MM.1S (cell line): ENCODE data around the gene RABGAP1L.
"Not testable (repeated sequence)": the region's sequence is repeated elsewhere in the genome, so short reads cannot be mapped to it uniquely, and the experiment has no call there.

Experiments
- DNase-seq: peaks from one replicate; pipeline ENCODE4 v3.0.0-alpha.2; 2015
- H2AFZ ChIP-seq: fragments of 300-600 bp; sonication (generic); 2 replicates; pipeline ENCODE4 v1.6.0; 2016; ENCODE audit warnings: antibody characterized with exemption, low read length
- H3F3A ChIP-seq: fragments of 300-600 bp; sonication (generic); 2 replicates; pipeline ENCODE4 v1.6.1; 2016; ENCODE audit warnings: mild to moderate bottlenecking, antibody characterized with exemption, low read length, moderate library complexity, mixed read lengths; ENCODE audit not compliant: insufficient read depth
- H3K27ac ChIP-seq: fragments of 300-600 bp; sonication (generic); 2 replicates; pipeline ENCODE4 v1.5.1; 2016; ENCODE audit warnings: mild to moderate bottlenecking, low read length
- H3K27me3 ChIP-seq: fragments of 300-600 bp; sonication (generic); replicated peaks from 2 replicates; pipeline ENCODE4 v1.6.0; 2016; ENCODE audit warnings: low read length; ENCODE audit not compliant: insufficient read depth
- H3K36me3 ChIP-seq: fragments of 300-600 bp; sonication (generic); replicated peaks from 2 replicates; pipeline ENCODE4 v1.6.1; 2016; ENCODE audit warnings: mild to moderate bottlenecking, low read length, mixed read lengths; ENCODE audit not compliant: insufficient read depth
- H3K4me1 ChIP-seq: fragments of 300-600 bp; sonication (generic); 2 replicates; pipeline ENCODE4 v1.6.1; 2016; ENCODE audit warnings: low read length, mixed read lengths
- H3K4me2 ChIP-seq: fragments of 300-600 bp; sonication (generic); 2 replicates; pipeline ENCODE4 v1.6.0; 2016; ENCODE audit warnings: low read depth, low read length
- H3K4me3 ChIP-seq: fragments of 300-600 bp; sonication (generic); 2 replicates; pipeline ENCODE4 v1.5.1; 2016; ENCODE audit warnings: low read length, mixed read lengths
- H3K79me2 ChIP-seq: fragments of 300-600 bp; sonication (generic); 2 replicates; pipeline ENCODE4 v1.6.1; 2016; ENCODE audit warnings: mixed run types, low read length, mixed read lengths
- H3K9ac ChIP-seq: fragments of 300-600 bp; sonication (generic); 2 replicates; pipeline ENCODE4 v1.6.1; 2016; ENCODE audit warnings: low read length, mixed read lengths
- H3K9me2 ChIP-seq: fragments of 300-600 bp; sonication (generic); replicated peaks from 2 replicates; pipeline ENCODE4 v1.6.1; 2016; ENCODE audit warnings: mild to moderate bottlenecking, low read length, mixed read lengths; ENCODE audit not compliant: insufficient read depth
- H3K9me3 ChIP-seq: fragments of 300-600 bp; sonication (generic); replicated peaks from 2 replicates; pipeline ENCODE4 v1.6.1; 2016; ENCODE audit warnings: mild to moderate bottlenecking, low read length, mixed read lengths; ENCODE audit not compliant: insufficient read depth
- H4K20me1 ChIP-seq: fragments of 300-600 bp; sonication (generic); 2 replicates; pipeline ENCODE4 v1.6.1; 2016; ENCODE audit warnings: mild to moderate bottlenecking, low read length, moderate library complexity, mixed read lengths; ENCODE audit not compliant: insufficient read depth
- EZH2 ChIP-seq: fragments of 300-600 bp; sonication (generic); optimal IDR thresholded peaks from 2 replicates; pipeline ENCODE3; 2017; ENCODE audit warnings: low read depth, mild to moderate bottlenecking, antibody characterized with exemption, low read length, mixed read lengths
- EZH2phosphoT487 ChIP-seq: fragments of 300-600 bp; sonication (generic); IDR thresholded peaks from 2 replicates; pipeline ENCODE4 v1.6.1; 2018; ENCODE audit warnings: antibody characterized with exemption, low read length
- TF ChIP-seq, protein P1 (sequence below): fragments of 300-600 bp; sonication (generic); IDR thresholded peaks from 2 replicates; pipeline ENCODE4 v1.5.1; 2016; ENCODE audit warnings: antibody characterized with exemption, low read length, mixed read lengths

Gene RABGAP1L

DNA sequence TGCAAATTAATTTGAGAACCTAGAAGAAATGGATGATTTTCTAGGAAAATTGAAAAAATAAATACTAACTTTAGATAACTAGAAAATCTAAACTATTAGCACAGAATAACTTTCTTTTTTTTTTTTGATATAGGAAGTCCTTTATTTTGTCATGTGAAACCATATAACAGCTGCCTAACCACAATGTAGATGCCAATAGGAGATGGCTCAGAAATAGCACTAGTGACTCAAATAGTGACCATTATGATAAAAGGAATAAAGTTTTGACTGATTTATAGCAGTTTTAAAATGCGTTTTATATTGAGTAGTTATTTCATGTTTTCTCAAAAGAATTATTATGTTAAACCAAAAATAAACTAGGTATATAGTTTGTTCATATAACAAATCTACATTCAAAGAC is 682.4 kb downstream of the RABGAP1L start:
- DNase-seq: peak; percentile 66
- H3K4me2 ChIP-seq: peak overlapping the region; percentile 14; the same call in 1 of the 2 replicates
- no peak overlapping the region for H2AFZ ChIP-seq
- no peaks in the 10 kb centered on the region for H3K36me3 ChIP-seq
- H4K20me1 ChIP-seq: no peaks in the 10 kb centered on the region
- no peaks in the 10 kb centered on the region for H3K9me2 ChIP-seq
- no peak overlapping the region for H3K27ac ChIP-seq
- H3K4me3 ChIP-seq: no peak overlapping the region
- H3K9ac ChIP-seq: no peak overlapping the region
- H3F3A ChIP-seq: no peaks in the 10 kb centered on the region
- H3K79me2 ChIP-seq: no peaks in the 10 kb centered on the region
- no peak for TF ChIP-seq EZH2
- TF ChIP-seq EZH2phosphoT487: no peak
- TF ChIP-seq, protein P1, sequence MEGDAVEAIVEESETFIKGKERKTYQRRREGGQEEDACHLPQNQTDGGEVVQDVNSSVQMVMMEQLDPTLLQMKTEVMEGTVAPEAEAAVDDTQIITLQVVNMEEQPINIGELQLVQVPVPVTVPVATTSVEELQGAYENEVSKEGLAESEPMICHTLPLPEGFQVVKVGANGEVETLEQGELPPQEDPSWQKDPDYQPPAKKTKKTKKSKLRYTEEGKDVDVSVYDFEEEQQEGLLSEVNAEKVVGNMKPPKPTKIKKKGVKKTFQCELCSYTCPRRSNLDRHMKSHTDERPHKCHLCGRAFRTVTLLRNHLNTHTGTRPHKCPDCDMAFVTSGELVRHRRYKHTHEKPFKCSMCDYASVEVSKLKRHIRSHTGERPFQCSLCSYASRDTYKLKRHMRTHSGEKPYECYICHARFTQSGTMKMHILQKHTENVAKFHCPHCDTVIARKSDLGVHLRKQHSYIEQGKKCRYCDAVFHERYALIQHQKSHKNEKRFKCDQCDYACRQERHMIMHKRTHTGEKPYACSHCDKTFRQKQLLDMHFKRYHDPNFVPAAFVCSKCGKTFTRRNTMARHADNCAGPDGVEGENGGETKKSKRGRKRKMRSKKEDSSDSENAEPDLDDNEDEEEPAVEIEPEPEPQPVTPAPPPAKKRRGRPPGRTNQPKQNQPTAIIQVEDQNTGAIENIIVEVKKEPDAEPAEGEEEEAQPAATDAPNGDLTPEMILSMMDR: no peak
- H3K27me3 ChIP-seq: no peaks in the 10 kb centered on the region
- peaks cover 15% of the 10 kb centered on the region for H3K4me1 ChIP-seq
- H3K9me3 ChIP-seq: no peaks in the 10 kb centered on the region

DNA sequence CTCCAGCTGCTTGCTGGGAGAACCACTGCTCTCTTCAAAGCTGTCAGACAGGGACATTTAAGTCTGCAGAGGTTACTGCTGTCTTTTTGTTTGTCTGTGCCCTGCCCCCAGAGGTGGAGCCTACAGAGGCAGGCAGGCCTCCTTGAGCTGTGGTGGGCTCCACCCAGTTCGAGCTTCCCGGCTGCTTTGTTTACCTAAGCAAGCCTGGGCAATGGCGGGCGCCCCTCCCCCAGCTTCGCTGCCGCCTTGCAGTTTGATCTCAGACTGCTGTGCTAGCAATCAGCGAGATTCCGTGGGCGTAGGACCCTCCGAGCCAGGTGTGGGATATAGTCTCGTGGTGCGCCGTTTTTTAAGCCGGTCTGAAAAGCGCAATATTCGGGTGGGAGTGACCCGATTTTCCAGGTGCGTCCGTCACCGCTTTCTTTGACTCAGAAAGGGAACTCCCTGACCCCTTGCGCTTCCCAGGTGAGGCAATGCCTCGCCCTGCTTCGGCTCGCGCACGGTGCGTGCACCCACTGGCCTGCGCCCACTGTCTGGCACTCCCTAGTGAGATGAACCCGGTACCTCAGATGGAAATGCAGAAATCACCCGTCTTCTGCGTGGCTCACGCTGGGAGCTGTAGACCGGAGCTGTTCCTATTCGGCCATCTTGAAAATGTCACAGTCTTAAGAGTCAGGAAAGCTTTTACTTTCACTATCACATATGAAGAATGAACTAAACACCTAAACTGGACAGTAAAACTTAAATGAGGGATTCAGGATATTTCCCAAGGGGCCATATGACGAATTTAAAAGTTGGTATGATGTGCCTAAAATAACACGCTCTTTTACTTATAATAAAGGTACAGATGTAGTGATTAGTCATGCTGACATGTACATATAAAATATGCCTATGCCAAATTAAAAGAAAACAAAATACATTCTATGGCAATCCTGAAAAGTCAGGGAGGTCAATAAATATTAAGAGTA is 689.6 kb downstream of the RABGAP1L start:
- not testable (repeated sequence) for DNase-seq, H3K4me1 ChIP-seq

DNA sequence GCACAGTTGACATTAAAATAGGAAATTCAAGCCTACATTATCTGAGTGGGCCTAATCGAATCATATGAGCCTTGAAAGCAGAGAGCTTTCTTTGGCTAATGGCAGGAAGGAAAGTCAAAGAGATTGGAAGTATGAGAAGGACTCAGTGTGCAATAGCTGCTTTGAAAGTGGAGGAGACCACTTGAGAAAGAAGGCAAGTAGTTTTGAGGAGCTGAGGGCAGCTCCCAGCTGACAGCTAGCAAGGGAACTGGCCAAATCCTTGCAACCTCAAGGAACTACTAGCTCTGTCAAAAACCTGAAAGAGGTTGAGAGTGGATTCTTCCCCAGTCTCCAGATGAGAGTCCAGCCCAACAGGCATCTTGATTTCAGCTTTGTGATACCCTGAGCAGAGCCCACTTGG is 691.4 kb downstream of the RABGAP1L start:
- Histone ChIP-seq H3K9me3 (no peaks in the 10 kb centered on the region), H3K9me2 (no peaks in the 10 kb centered on the region), H3K4me2 (no peak overlapping the region), H3K79me2 (no peaks in the 10 kb centered on the region), H3K36me3 (no peaks in the 10 kb centered on the region), H3K4me1 (no peaks in the 10 kb centered on the region), H3K4me3 (no peak overlapping the region), H3K9ac (no peak overlapping the region), H3K27me3 (no peaks in the 10 kb centered on the region), H2AFZ (no peak overlapping the region), H3K27ac (no peak overlapping the region), H4K20me1 (no peaks in the 10 kb centered on the region), H3F3A (no peaks in the 10 kb centered on the region)
- TF ChIP-seq EZH2 (no peak), EZH2phosphoT487 (no peak)
- TF ChIP-seq, protein P1: no peak
- DNase-seq: no peak

More for the DNA sequence above, 689.6 kb downstream of the RABGAP1L start:
- not testable (repeated sequence) for H3K27me3 ChIP-seq, H3K9ac ChIP-seq, H3K9me3 ChIP-seq, H3K4me2 ChIP-seq, H4K20me1 ChIP-seq, H3K36me3 ChIP-seq, H3K4me3 ChIP-seq, H2AFZ ChIP-seq, H3F3A ChIP-seq, H3K79me2 ChIP-seq, H3K9me2 ChIP-seq, H3K27ac ChIP-seq

DNA sequence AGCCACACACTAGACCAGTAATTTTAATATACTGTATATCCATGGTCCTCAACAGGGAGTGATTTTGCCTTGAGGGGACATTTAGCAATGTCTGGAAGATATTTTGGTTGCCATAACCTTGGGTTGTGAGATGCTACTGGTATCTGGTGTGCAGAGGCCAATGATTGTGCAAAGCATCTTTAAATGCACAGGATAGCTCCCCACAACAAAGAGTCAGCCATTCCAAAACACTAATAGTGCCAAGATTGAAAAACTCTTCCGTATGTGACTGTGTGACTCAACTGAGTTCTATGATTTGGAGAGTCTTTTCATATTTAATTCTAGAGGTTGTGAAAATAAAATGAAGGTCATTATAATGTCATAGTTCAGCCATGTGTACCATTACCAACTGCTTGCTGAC is 699.0 kb downstream of the RABGAP1L start:
- Histone ChIP-seq H3K79me2 (no peaks in the 10 kb centered on the region), H3K27ac (no peak overlapping the region), H3K36me3 (no peaks in the 10 kb centered on the region), H3K9ac (no peak overlapping the region), H3K4me2 (no peak overlapping the region), H3K27me3 (no peaks in the 10 kb centered on the region), H4K20me1 (no peaks in the 10 kb centered on the region), H3K9me2 (no peaks in the 10 kb centered on the region), H3K9me3 (no peaks in the 10 kb centered on the region), H3F3A (no peaks in the 10 kb centered on the region), H2AFZ (no peak overlapping the region), H3K4me1 (no peaks in the 10 kb centered on the region), H3K4me3 (no peak overlapping the region)
- TF ChIP-seq EZH2phosphoT487: no peak
- TF ChIP-seq, protein P1: no peak
- no peak for TF ChIP-seq EZH2
- DNase-seq: no peak
